Hypothalamus (tissue), 51 donors: Measurements from ENCODE around the gene SCAF4.

Experiments
- DNase-seq, 51 donors: peaks; one replicate each; lab custom pipeline; 2025; lab: John Stamatoyannopoulos, UW

The SCAF4 gene

DNA sequence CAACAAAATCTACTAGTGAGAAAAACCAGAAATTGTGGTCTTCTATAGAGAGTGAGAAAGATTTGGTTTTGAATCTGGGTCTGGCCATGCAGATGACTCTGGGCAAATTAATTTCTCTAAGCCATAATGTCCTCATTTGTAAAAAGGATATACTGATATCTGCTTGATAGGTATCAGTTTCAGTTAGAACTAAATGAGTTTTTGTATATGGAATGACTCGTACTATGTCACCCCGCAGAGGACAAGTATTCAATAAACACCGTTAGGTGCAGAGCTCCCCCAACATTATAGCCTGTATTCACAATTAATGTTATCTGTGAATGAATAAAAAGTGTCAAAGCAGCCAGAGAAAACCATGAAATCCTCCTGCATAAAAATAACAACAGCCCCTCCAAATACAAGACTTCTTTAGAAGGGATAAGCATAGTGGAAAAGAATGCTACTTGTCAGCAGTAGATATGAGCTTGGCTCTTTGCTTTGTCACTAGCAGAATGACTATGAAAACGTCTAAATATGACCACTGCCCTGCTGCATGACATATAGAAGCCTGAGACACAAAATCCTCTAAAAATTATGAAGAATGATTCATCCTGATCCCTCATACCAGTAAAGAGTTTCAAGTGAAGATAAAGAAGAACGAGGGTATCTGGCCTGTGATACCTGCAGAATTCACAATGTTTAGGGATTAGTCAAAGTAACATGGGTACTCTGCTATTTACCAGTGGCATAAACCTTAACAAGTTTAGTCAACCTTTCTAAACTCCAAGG lies 17.8 kb downstream of the SCAF4 start:
- no peak for DNase-seq

DNA sequence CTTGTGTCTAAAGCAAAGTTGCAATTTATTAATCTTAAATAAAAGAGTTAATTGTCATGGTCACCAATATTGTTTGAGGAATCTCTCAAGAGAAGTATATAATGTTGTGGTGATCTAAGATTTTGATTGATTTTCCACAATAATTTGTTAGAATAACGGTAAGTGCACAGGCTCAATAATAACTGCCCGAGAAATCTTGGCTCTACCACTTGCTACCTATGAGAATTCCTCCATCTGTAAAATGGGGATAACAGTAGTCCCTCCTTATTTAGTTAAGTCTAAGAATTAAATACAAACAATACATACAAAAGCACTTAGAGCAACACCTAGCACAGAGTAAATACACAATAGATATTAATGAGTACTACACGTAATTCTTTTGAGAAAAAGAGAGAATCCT lies 18.8 kb downstream of the SCAF4 start:
- DNase-seq, result no peak

DNA sequence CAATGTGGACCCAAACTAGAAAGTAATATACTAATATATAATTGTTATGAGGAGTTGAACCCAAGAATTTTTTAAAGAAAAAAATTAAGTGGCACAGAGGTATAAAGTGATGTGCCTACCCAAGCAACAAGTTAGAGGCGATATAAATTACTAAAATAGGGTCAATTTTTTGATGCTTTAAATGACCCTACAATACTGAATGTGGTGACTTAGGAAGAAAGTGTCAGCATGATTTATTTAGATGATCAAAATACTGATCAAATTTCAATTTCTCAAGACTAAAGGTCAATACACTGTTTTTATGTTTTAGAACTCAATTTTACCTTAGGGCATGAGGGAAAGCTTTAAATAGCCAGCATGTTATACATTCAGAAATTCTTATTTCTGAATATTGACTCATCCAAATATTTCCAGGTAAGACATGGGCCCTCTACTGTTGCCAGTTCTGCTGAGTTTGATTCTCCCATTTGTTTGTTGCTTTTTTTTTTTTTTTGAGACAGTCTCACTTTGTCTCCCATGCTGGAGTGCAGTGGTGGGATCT lies 20.1 kb downstream of the SCAF4 start:
- DNase-seq, result no peak

DNA sequence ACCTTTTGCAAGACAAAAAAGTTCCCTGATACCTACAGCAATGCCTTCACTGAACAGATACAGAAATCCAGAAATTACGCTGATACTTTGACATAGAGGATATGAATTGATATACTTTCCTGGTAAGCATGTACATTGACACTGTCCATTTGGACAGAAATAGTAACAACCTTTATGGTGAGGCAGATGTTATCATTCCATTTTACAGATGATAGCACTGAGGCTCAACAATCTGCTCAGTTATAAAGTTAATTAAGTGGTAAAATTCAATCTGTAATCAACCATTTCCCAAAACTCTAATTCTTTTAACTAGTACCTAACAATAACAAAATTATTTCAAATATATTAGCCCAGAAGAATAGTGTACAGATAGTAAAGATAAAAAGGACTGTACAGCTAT lies 20.6 kb downstream of the SCAF4 start:
- DNase-seq, result no peak

DNA sequence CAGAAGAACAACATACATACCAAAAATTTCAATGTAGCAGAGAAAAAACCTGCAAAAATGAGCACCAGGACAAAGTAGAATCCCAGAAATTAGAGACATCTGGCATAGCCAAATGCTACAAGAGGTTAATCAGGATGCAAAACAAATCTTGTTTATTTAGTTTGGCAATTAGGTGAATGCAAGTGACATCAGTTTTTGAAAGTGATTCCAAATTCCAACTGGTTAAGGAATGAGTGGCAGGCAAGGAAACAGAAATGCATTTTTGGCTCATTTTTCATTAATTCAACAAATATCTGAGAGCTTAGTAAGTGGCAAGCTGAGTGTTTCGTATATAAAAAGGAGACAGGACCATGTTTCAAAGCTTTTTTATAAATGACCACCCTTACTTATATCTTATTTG lies 21.3 kb downstream of the SCAF4 start:
- no peak for DNase-seq

DNA sequence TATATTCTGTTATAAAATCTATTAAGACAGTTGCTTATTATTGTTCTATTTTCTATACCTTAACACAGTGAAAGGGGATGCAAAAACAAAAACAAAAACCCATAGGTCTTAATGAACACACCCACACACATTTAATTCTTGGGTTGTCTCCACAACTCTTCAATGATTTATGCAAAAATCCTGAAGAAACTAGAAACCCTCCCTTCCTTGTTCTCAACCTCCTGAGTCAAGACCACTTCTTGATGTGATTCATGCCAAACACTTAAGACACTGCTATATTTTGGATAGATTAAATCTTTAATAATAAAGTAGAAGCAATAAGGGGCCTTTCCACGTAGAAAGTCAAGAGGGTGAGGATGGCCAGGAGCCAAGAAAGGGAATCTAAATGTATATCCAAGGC lies 23.4 kb downstream of the SCAF4 start:
- DNase-seq, result no peak

DNA sequence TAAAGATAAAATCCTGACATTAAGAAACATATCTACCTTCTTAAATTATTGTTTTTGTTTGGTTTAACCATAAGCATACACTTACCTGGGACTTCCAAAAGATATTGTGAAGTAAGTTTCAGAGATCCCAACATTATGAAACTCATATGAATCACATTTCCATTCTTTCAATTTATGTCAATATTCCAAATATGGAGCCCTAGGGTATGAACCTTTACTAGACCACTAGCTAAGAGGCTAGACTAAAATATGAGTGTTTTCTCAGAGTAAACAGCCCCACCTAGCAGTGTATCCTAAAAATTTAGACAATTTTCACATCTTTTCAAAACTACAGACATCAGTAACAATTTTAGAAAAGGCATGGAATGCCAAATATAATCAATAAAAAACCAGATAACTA lies 24.4 kb downstream of the SCAF4 start:
- DNase-seq, result no peak

DNA sequence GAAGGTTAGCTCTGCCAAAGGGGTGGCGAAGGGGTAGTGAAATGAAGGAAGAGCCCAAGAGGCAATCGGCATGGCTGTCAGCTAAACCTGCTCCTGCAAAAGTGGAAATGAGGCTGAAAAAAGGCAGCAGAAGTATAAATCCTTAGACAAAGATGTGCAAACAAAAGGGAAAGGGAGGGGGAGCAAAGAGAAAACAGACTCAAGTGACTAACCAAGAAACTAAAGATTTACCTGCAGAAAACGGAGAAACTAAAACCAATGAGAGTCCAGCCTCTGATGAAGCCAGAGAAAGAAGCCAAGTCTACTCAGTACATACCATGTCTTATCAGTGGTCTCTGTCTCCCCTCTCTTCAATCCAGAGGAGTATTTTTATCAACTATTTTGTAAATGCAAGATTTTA lies 25.4 kb downstream of the SCAF4 start:
- DNase-seq, result no peak

DNA sequence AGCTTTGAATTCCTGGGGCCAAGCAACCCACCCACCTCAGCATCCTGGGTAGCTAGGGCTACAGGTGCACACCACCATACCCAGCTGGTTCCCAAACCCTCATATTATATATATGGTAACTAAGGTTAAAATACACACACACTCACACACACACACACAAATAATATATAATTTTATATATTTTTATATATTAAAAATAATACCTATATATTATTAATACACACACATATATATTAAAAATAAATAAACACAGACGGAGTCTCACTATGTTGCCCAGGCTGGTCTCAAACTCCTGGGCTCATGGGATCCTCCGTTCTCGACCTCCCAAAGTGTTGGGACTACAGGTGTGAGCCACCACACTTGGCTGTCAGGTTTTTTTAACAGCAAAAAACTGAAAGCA lies 31.9 kb downstream of the SCAF4 start:
- DNase-seq, result no peak

DNA sequence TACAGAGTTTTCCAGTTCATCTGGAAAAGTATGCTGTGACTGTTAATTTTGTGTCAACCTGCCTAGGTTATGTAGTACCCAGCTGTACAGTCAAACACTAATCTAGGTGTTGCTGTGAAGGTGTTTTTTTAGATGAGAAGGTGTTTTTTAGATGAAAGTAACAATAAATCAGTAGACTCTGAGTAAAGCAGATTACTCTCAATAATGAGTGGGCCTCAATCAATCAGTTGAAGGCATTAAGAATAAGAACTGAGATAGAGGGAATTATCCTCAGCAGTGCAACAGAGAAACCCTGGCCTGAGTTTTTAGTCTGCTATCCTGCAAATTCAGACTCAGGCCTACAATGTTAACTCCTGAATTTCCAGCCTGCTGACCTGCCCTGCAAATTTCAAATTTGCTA lies 33.5 kb downstream of the SCAF4 start:
- no peak for DNase-seq

DNA sequence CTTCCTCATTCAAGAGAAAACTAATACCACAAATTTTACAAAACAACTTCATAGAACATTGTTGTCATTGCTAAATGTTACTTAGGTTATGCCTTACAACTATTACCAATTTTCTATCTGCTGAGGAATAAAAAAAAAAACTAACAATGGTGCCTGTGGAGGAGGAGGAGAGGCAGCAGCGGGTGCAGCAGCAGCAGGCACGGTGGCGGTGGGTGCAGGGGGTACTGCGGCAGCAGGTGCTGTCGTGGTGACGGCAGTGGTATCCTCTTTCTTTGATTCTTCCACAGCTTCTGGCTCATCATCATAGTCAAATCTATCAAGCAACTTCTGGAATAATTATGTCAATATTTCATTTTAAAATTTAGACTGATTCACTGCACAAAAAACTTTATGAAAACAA lies 35.5 kb downstream of the SCAF4 start:
- DNase-seq, result no peak

DNA sequence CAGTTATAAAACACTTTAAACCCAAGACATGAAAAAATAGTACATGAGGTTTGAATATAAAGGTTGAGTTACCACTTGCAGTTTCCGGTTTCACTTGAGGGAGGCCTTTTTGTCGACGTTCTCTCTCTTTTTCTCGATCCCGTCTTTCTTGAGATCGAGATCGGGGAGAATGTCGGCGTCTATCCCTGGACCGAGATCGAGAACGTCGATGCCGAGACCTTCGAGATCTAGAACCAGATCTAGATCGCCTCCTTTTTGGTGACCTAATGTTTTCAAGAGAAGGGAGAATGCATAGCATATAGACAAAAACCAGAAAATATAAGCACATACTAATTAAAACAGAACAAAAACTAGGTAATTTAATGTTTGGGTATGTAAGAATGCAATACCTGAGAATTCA lies 38.7 kb downstream of the SCAF4 start:
- no peak for DNase-seq

DNA sequence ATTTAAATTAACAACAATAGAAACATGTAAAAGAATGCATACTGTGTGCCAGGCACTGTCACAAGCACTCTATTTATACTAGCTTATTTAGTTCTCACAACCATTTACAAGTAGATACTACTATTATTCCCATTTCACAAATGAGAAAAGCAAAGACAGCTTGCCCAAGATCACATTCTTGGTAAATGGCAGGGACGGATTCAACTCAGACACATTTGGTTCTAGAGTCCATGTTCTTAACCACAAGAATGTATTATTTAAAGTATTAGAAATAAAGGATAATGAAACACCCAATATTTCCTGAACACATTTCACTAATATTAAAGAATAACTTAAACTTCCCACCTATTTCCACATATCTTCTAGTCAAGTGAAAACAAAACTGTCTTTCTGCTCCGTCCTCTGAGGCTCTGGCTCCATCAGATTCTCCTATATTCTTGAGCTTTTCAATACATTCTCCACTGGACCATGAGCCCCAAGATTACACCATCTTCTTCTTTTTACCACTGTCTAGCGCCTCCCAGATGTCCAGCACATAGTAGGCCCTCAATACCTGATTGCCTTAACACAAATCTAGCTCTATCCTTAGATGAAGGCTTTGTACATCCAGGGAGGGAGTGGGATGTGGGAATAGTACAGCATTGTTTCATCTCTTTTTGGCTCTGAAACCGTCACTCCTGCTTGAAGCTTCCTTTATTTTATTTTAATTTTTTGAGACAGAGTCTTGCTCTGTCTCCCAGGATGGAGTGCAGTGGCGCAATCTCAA lies 43.1 kb downstream of the SCAF4 start:
- DNase-seq, result no peak

DNA sequence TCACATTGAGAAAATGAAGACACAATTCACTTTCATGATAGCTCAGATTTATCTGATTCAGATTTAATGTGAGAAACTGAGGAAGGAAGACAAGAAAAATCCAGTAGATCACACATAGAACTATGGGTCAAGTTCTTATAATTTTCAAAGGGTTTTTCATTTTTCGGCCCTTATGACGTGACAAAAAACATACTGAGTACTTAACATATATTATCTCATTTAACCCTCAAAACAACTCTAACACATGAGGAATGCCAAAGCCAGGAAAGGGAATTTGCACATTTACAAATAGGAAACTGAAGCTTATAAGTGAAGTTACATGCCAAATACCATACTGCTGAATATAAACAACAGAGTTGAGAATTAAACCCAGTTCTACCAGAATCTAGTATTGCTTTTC lies 44.8 kb downstream of the SCAF4 start:
- DNase-seq, result no peak

DNA sequence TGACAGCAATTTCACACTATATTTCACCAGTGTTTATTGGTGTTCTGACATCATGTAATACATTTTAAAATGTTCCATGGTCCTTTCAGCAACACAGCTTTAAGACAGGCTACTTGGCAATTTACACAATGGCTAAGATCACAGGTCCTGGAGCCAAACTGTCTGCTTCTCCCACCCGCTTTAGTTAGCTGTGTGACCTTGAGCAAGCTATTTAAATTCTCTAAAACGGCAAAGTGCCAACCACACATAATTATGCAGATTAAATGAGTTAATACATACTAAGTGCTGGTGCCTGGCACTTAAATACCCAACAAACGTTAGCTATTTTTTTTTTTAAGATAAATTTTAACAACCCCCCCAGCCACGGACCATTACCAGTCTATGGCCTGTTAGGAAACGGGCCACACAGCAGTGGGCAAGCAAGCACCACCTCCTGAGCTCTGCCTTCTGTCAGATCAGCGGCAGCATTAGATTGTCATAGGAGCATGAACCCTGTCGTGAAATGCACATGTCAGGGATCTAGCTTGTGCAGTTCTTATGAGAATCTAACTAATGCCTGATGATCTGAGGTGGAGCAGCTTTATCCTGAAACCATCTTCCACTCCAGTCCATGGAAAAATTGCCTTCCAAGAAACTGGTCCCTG lies 45.5 kb downstream of the SCAF4 start:
- DNase-seq, result no peak

DNA sequence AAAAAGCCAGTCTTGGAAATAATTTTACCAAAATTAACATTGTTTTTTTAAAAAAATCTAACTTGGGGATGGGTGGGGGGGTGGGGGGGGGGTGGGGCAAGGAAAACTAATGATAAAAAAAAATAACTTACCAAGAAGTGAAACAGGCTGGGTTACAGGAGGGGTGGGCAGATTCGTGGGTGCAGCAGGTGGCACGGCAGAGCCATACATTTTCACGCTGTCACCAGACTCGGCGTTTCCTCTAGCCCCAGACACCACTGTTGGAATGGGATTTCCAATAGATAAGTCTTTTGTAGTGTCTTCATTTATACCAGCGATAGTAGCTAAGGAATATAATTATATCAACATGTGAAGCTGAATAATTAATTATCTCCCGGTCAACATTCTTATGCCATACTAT lies 47.0 kb downstream of the SCAF4 start:
- DNase-seq, result no peak

DNA sequence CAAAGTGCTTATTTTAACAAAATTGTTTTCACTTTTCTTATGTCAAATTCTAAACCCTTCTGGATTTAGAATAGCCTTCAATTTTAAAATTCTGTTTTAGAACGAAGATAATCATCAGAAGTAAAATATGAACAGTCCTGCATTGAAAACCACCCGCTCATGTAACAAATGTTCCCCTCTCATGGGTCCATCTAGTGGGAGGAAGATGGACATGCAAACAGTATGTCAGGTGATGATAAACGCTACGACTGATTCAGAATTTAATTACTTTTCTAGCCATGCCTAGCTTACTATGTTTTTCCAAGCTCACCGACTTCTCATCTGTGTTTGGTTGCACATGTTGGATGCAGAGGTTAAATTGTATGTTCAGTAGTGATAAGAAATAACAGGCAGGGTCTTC lies 48.9 kb downstream of the SCAF4 start:
- DNase-seq, result no peak

DNA sequence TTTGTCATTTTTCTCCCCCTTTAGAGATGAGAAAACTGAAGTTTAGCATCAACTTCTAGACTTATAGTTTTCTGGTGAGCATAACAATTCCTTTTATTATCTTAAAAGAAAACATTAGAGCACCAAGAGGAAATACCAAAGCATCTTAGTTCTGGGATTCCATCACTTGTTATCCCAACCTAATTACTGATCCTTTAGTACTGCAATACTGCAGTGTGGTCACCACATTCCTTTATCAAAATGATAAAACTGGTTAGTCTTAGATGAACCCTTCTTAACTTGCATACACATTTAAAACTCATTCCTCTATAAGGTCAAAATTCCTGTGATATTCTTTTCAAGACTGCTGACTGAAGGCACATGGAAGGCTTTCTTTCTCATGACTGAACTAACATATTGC lies 49.3 kb downstream of the SCAF4 start:
- no peak for DNase-seq

DNA sequence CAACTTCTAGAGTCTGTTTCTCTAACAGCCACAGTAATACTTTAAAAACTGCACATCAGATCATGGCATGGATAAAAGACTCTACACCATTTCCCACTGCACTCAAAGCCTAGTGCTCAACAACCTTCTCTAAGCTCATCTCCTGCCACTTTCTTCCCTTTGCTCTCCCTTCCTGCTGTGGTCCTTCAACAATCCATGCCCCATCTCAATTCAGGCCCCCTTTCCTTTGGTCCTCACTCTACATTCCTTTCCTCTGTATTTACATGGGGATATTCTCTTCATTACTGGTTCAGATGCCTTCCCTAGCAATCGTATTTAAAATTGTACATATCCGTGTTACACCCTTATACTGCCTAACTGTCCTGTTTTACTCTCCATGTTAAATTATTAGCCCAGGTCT lies 53.4 kb downstream of the SCAF4 start:
- no peak for DNase-seq

DNA sequence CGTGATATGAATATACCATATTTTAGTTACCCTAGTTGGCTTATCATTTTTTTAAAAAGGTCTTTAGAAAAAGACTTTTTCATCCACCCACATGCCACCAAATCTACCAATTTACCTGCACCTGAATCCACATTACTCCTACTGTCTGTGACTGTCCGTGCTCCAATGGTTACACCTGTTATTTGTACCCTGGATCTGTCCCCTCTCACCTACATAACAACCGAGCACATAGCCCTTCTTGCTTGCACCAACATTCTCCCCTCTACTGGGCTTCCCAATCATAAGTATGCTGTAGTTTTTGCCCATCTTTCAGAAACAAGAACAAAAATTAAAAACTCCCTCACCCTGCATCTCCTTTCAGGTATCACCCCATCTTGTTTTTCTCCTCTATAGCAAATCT lies 54.9 kb downstream of the SCAF4 start:
- DNase-seq, result no peak

DNA sequence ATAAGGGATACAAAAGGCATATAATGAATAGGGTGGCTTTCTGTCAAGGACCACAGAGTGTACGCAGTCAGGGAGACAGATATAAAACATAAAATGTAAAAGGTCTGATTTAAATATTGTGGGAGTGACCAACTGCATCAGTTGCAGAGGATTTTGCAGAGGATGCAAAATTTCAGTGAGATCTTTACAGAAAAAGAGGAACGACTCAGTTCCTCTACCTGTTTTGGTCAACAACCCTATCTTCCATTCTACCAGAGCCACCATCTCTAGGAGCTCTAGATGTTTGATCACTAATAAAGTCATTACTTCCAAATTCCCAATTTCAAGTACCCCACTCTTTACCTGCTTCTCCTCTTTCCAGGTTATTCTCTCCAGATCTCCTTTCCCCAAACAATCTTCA lies 56.0 kb downstream of the SCAF4 start:
- no peak for DNase-seq

DNA sequence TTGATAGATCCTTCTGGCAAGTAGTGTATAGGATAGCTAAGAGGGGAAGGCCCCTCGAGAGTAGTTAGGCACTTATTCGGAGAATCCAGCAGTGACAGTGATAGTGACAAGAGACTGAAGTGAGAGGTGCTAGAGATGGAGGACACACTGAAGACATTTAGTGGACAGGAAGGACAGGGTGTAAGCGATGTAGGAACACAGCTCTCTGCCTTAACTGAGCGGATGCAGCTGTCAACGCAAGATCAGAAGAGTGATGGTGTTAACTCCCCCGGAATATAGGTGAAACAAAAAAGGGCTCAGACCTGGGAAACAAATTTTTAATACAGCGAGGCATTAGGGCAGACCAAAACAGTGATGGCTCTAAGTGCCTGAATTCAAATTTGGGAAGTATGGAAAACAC lies 56.6 kb downstream of the SCAF4 start:
- DNase-seq, result no peak
